ENCODE data around the gene LARP1B. TPM values are rescaled to one million over a fixed set of nuclear protein-coding genes. Genes with fewer than 3 reads are reported as not detected.

The LARP1B gene
- total RNA-seq, 1 donor from 2014 or later = 19.4 TPM

GRCh38 chr4:128158894-128159293, 97.8 kb downstream of the LARP1B start:
- H3K9me3 ChIP-seq = no peaks in the 10 kb centered on the region
- no peak overlapping the region for H3K27ac ChIP-seq
- no peak overlapping the region for H3K4me3 ChIP-seq
- no peaks in the 10 kb centered on the region for H3K4me1 ChIP-seq
- TF ChIP-seq POLR2A (IDR thresholded peaks at IDR 0.05) (no peak), POLR2AphosphoS5 (IDR thresholded peaks at IDR 0.05; ENCODE audit: insufficient read depth in 1 of 2, low read depth in 1 of 2) (no peak), CTCF (IDR thresholded peaks at IDR 0.05) (no peak)
- DNase-seq (ENCODE audit: extremely low spot score in 2 of 2) = no peak
- intact Hi-C loops (cut with DNase I) = no loop called here
- H3K27me3 ChIP-seq = no peaks in the 10 kb centered on the region
- H3K36me3 ChIP-seq = no peaks in the 10 kb centered on the region

GRCh38 chr4:128159967-128160366, 98.9 kb downstream of the LARP1B start:
- no peaks in the 10 kb centered on the region for H3K9me3 ChIP-seq
- no peaks in the 10 kb centered on the region for H3K27me3 ChIP-seq
- no peak overlapping the region for H3K27ac ChIP-seq
- intact Hi-C loops (cut with DNase I) = no loop called here
- no peaks in the 10 kb centered on the region for H3K4me1 ChIP-seq
- no peak overlapping the region for H3K4me3 ChIP-seq
- DNase-seq (ENCODE audit: extremely low spot score in 2 of 2) = no peak
- H3K36me3 ChIP-seq = no peaks in the 10 kb centered on the region
- TF ChIP-seq CTCF (IDR thresholded peaks at IDR 0.05) (no peak), POLR2AphosphoS5 (IDR thresholded peaks at IDR 0.05; ENCODE audit: insufficient read depth in 1 of 2, low read depth in 1 of 2) (no peak), POLR2A (IDR thresholded peaks at IDR 0.05) (no peak)

- intact Hi-C loops (cut with DNase I) = no loop called here
- Histone ChIP-seq H3K9me3 (no peaks in the 10 kb centered on the region), H3K4me1 (no peaks in the 10 kb centered on the region), H3K4me3 (no peak overlapping the region), H3K27me3 (no peaks in the 10 kb centered on the region), H3K27ac (no peak overlapping the region), H3K36me3 (no peaks in the 10 kb centered on the region)
- no peak for DNase-seq (ENCODE audit: extremely low spot score in 2 of 2)
- TF ChIP-seq POLR2AphosphoS5 (IDR thresholded peaks at IDR 0.05; ENCODE audit: insufficient read depth in 1 of 2, low read depth in 1 of 2) (no peak), CTCF (IDR thresholded peaks at IDR 0.05) (no peak), POLR2A (IDR thresholded peaks at IDR 0.05) (no peak)
Measured at GRCh38 chr4:128161138-128161537, 100.0 kb downstream of the LARP1B start.

GRCh38 chr4:128162434-128162833, 101.3 kb downstream of the LARP1B start:
- no peaks in the 10 kb centered on the region for H3K4me1 ChIP-seq
- intact Hi-C loops (cut with DNase I) = no loop called here
- TF ChIP-seq CTCF (IDR thresholded peaks at IDR 0.05) (no peak), POLR2A (IDR thresholded peaks at IDR 0.05) (no peak), POLR2AphosphoS5 (IDR thresholded peaks at IDR 0.05; ENCODE audit: insufficient read depth in 1 of 2, low read depth in 1 of 2) (no peak)

GRCh38 chr4:128163177-128164117, 102.3 kb downstream of the LARP1B start:
- TF ChIP-seq CTCF (IDR thresholded peaks at IDR 0.05) (no peak), POLR2AphosphoS5 (IDR thresholded peaks at IDR 0.05; ENCODE audit: insufficient read depth in 1 of 2, low read depth in 1 of 2) (no peak), POLR2A (IDR thresholded peaks at IDR 0.05) (no peak)
- Histone ChIP-seq H3K4me3 (no peak overlapping the region), H3K36me3 (no peaks in the 10 kb centered on the region), H3K4me1 (no peaks in the 10 kb centered on the region), H3K27ac (no peak overlapping the region), H3K27me3 (no peaks in the 10 kb centered on the region), H3K9me3 (no peaks in the 10 kb centered on the region)
- intact Hi-C loops (cut with DNase I) = no loop called here
- DNase-seq (ENCODE audit: extremely low spot score in 2 of 2) = no peak

More at GRCh38 chr4:128162434-128162833, 101.3 kb downstream of the LARP1B start:
- Histone ChIP-seq H3K36me3 (no peaks in the 10 kb centered on the region), H3K27me3 (no peaks in the 10 kb centered on the region), H3K4me3 (no peak overlapping the region), H3K9me3 (no peaks in the 10 kb centered on the region), H3K27ac (no peak overlapping the region)
- no peak for DNase-seq (ENCODE audit: extremely low spot score in 2 of 2)
